Stimulated activated memory B cell treated with anti-CD40 and anti-IgM and Interleukin-4, amounts not matched to agents 10 μg/mL and 1 μg/mL and 100 μg/mL, for 72 hours (primary cell): ENCODE results near the gene KIAA0232.
"Not testable (repeated sequence)": the region's sequence is repeated elsewhere in the genome, so short reads cannot be mapped to it uniquely, and the experiment has no call there.

ENCODE experiments used
- ATAC-seq: fragments of 150-1000 bp; cut with Tn5 transposase; 2 replicates; pipeline ENCODE4 v1.10.0; 2021
- H3K27ac Mint-ChIP-seq: one replicate; pipeline ENCODE4 v1.8.0; 2022; ENCODE audit warnings: mild to moderate bottlenecking, mixed read lengths
- H3K27me3 Mint-ChIP-seq: one replicate; pipeline ENCODE4 v1.8.0; 2022; ENCODE audit warnings: mixed read lengths
- H3K36me3 Mint-ChIP-seq: one replicate; pipeline ENCODE4 v1.8.0; 2022; ENCODE audit warnings: mixed read lengths
- H3K4me1 Mint-ChIP-seq: one replicate; pipeline ENCODE4 v1.8.0; 2022; ENCODE audit warnings: mixed read lengths
- H3K4me3 Mint-ChIP-seq: one replicate; pipeline ENCODE4 v1.8.0; 2022; ENCODE audit warnings: mild to moderate bottlenecking, moderate library complexity, mixed read lengths
- H3K9me3 Mint-ChIP-seq: one replicate; pipeline ENCODE4 v1.8.0; 2022; ENCODE audit warnings: mixed read lengths

Gene KIAA0232

DNA sequence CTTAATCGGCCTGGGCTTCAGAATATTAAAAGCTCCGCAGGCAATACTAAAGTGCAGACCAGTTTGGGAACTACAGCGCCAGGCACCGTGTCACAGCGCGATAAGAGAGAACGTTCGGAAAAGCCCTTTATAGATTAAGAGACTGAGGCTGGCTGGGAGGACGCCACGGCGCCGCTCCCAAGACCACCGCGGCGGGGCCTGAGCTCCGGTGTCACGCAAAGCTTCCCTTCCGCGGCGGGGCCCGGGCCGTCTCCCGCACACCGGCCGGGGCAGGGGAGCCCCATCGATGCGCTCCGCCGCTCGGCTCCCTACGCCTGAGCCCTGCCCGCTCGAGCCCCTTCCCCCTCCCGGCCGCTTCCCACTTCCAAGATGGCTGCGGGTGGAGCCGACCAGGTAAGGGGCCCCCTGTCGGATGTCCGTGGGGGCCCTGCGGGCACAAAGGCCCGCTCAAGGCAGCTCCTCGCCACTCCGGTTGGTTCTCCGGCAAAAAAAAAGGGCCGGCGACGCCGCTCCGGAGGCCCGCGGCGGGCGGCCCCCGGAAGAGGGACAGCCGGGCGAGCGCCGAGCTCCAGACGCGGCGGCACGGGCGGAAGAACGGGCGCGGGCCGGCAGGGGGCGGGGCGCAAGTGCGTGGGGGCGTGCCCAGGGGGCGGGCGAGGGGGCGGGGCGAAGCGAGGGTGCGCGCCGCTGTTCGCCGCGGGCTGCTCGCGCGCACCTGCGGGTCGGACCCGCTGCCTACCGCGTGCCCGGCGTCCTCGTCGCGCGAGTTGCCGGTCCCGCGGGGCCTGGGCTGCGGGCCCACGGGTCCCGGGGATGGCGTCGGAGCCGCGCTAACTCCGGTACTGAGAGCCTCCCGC lies 126.8 kb downstream of the KIAA0232 start, which contains the start of gene TBC1D14:
TSS of gene TBC1D14 (plus strand) at position 714 of the 857 bp plus-strand sequence. CDS start 13,564 bp downstream, outside the sequence.
- Mint-ChIP-seq H3K27me3 (peaks cover 9% of the 10 kb centered on the region), H3K27ac (peak within 1 kb of the TSS; percentile 98), H3K9me3 (no peaks in the 10 kb centered on the region), H3K4me3 (peak within 1 kb of the TSS; percentile 97), H3K4me1 (peaks cover 47% of the 10 kb centered on the region), H3K36me3 (no peaks in the 10 kb centered on the region)
- ATAC-seq, result peak; percentile 93

- Mint-ChIP-seq H3K27me3 (peaks cover 9% of the 10 kb centered on the region), H3K27ac (peak overlapping the region; percentile 98), H3K4me1 (peaks cover 47% of the 10 kb centered on the region), H3K9me3 (no peaks in the 10 kb centered on the region), H3K36me3 (no peaks in the 10 kb centered on the region), H3K4me3 (peak overlapping the region; percentile 97)
- peak; percentile 53 for ATAC-seq
Observed at GRCh38 chr4:6909970-6910339, 127.4 kb downstream of the KIAA0232 start.

GRCh38 chr4:6910340-6910959 lies 127.9 kb downstream of the KIAA0232 start:
- H3K27me3 Mint-ChIP-seq, result peaks cover 9% of the 10 kb centered on the region
- no peaks in the 10 kb centered on the region for H3K9me3 Mint-ChIP-seq
- peaks cover 50% of the 10 kb centered on the region for H3K4me1 Mint-ChIP-seq
- H3K36me3 Mint-ChIP-seq, result no peaks in the 10 kb centered on the region
- ATAC-seq, result no peak
- H3K4me3 Mint-ChIP-seq, result peak overlapping the region; percentile 97
- H3K27ac Mint-ChIP-seq, result peak overlapping the region; percentile 98

- H3K36me3 Mint-ChIP-seq, result no peaks in the 10 kb centered on the region
- H3K9me3 Mint-ChIP-seq, result no peaks in the 10 kb centered on the region
- H3K27me3 Mint-ChIP-seq, result peaks cover 9% of the 10 kb centered on the region
- ATAC-seq, result no peak
- peak overlapping the region; percentile 98 for H3K27ac Mint-ChIP-seq
- H3K4me3 Mint-ChIP-seq, result peak overlapping the region; percentile 97
- H3K4me1 Mint-ChIP-seq, result peaks cover 58% of the 10 kb centered on the region
Observed at GRCh38 chr4:6910960-6911874, 128.7 kb downstream of the KIAA0232 start.

DNA sequence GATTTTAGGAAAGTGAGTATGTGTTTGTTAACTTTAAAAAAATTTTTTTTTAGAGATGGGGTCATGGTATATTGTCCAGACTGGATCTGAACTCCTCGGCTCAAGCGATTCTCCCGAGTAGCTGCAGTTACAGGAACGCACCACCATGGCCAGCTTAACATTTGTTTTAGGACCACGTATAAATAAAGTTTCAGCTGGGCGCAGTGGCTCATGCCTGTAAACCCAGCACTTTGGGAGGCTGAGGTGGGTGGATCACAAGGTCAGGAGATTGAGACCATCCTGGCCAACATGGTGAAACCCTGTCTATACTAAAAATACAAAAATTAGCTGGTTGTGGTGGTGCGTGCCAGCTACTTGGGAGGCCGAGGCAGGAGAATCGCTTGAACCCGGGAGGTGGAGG lies 129.4 kb downstream of the KIAA0232 start:
- not testable (repeated sequence) for H3K36me3 Mint-ChIP-seq, H3K27me3 Mint-ChIP-seq, H3K9me3 Mint-ChIP-seq, ATAC-seq
- Mint-ChIP-seq H3K27ac (peak overlapping the region; percentile 98), H3K4me1 (peaks cover 65% of the 10 kb centered on the region), H3K4me3 (peak overlapping the region; percentile 97)

GRCh38 chr4:6912441-6912840 lies 129.9 kb downstream of the KIAA0232 start:
- Mint-ChIP-seq H3K4me1 (peaks cover 66% of the 10 kb centered on the region), H3K9me3 (no peaks in the 10 kb centered on the region), H3K4me3 (no peak overlapping the region), H3K27me3 (peaks cover under 1% of the 10 kb centered on the region), H3K27ac (no peak overlapping the region), H3K36me3 (no peaks in the 10 kb centered on the region)
- ATAC-seq, result no peak

GRCh38 chr4:6913350-6913905 lies 130.9 kb downstream of the KIAA0232 start:
- H3K27ac Mint-ChIP-seq, result peak overlapping the region; percentile 53

GRCh38 chr4:6914448-6914847 lies 131.9 kb downstream of the KIAA0232 start:
- no peak for ATAC-seq
- Mint-ChIP-seq H3K36me3 (no peaks in the 10 kb centered on the region), H3K27ac (peak overlapping the region; percentile 53), H3K4me1 (peaks cover 67% of the 10 kb centered on the region), H3K27me3 (no peaks in the 10 kb centered on the region), H3K9me3 (no peaks in the 10 kb centered on the region), H3K4me3 (no peak overlapping the region)

More at GRCh38 chr4:6913350-6913905, 130.9 kb downstream of the KIAA0232 start:
- Mint-ChIP-seq H3K4me3 (no peak overlapping the region), H3K4me1 (peaks cover 67% of the 10 kb centered on the region), H3K36me3 (no peaks in the 10 kb centered on the region), H3K27me3 (no peaks in the 10 kb centered on the region), H3K9me3 (no peaks in the 10 kb centered on the region)
- no peak for ATAC-seq

GRCh38 chr4:6915041-6916005 lies 132.8 kb downstream of the KIAA0232 start:
- no peaks in the 10 kb centered on the region for H3K27me3 Mint-ChIP-seq
- H3K4me3 Mint-ChIP-seq, result no peak overlapping the region
- no peaks in the 10 kb centered on the region for H3K36me3 Mint-ChIP-seq
- H3K27ac Mint-ChIP-seq, result peak overlapping the region; percentile 82
- H3K9me3 Mint-ChIP-seq, result no peaks in the 10 kb centered on the region
- no peak for ATAC-seq
- peaks cover 70% of the 10 kb centered on the region for H3K4me1 Mint-ChIP-seq

DNA sequence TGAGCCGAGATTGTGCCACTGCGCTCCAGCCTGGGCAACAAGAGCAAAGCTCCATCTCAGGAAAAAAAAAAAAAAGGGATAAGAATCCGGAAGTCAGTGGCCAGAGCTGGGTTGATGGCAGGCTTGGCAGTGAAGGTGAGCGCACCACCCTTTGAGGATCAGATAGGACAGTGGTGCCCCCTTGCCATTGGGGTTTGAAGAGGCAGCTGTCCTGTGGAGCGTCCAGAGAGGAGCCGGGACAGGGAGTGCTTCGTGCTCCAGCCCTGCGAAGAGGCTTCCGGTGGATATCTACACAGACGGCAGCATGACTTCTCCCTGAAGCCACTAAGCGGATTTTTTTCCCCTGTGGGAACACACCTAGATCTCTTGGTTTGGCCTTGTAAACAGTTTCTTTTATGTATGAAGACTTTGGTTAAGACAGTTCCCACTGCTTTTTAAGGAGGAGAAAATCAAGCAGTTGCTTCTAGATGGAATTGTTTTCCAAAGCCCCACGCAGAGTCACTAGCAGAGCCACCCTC lies 133.6 kb downstream of the KIAA0232 start:
- Mint-ChIP-seq H3K4me1 (peaks cover 63% of the 10 kb centered on the region), H3K9me3 (no peaks in the 10 kb centered on the region), H3K27ac (peak overlapping the region; percentile 82), H3K27me3 (no peaks in the 10 kb centered on the region), H3K36me3 (no peaks in the 10 kb centered on the region), H3K4me3 (no peak overlapping the region)
- no peak for ATAC-seq

- peak overlapping the region; percentile 49 for H3K4me3 Mint-ChIP-seq
- no peaks in the 10 kb centered on the region for H3K9me3 Mint-ChIP-seq
- peak; percentile 87 for ATAC-seq
- H3K27ac Mint-ChIP-seq, result peak overlapping the region; percentile 82
- H3K36me3 Mint-ChIP-seq, result peaks cover under 1% of the 10 kb centered on the region
- H3K27me3 Mint-ChIP-seq, result no peaks in the 10 kb centered on the region
- peaks cover 58% of the 10 kb centered on the region for H3K4me1 Mint-ChIP-seq
Observed at GRCh38 chr4:6916587-6917460, 134.3 kb downstream of the KIAA0232 start.

DNA sequence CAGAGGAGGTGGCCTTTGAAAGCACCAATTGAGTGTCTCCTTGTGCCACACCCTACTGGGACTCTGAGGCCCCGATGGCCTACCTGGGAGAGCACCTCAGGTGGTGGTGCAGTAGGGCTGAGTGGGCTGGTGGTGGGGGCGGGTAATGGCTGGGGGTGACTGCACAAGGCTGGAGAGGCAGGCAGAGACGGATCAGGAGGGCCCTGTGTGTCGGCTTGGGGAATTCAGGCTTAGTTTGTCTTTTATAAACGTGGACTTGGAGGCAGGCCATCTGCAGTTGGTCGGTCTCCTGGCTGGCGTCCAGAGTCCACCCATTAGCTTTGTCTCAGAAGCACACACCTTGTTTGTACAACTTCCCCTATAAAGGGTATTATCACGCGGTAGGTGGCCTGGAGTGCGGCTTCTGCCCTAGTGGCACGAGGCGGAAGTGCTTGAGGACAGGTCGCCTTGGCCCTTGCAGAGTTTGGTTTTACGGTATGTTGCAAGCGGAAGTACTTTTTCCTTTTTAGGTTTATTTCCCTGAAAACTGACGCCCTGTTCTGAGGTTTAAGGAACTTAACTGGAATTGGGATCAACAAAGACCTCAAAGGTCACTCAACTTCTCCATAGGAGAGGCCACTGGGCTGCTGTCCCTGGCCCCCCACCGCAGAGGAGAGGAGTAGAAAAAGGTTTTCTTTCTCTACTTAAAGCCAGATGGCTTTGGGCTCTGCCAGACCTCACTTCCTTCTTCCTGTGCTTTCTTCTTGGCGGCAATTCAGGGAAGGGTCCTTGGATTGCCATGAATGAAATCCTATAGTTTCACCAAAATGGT lies 135.1 kb downstream of the KIAA0232 start:
- H3K4me3 Mint-ChIP-seq, result peak overlapping the region; percentile 49
- peaks cover 58% of the 10 kb centered on the region for H3K4me1 Mint-ChIP-seq
- H3K27me3 Mint-ChIP-seq, result no peaks in the 10 kb centered on the region
- no peaks in the 10 kb centered on the region for H3K9me3 Mint-ChIP-seq
- peak overlapping the region; percentile 82 for H3K27ac Mint-ChIP-seq
- ATAC-seq, result peak; percentile 86
- peaks cover 7% of the 10 kb centered on the region for H3K36me3 Mint-ChIP-seq
